ENCODE measurements around the gene LRRFIP1.
"Not testable (repeated sequence)": the region's sequence is repeated elsewhere in the genome, so short reads cannot be mapped to it uniquely, and the experiment has no call there.

The LRRFIP1 gene

GRCh38 chr2:237754182-237754581, 126.8 kb downstream of the LRRFIP1 start:
- no peak for DNase-seq

GRCh38 chr2:237754626-237755248, 127.3 kb downstream of the LRRFIP1 start:
- no peak for DNase-seq

GRCh38 chr2:237757616-237758015, 130.2 kb downstream of the LRRFIP1 start:
- DNase-seq = no peak

- no peak for DNase-seq
Observed at GRCh38 chr2:237758185-237758584, 130.8 kb downstream of the LRRFIP1 start.

- no peak for DNase-seq
Observed at GRCh38 chr2:237759176-237759575, 131.8 kb downstream of the LRRFIP1 start.

GRCh38 chr2:237760506-237761502, 133.4 kb downstream of the LRRFIP1 start:
- no peak for DNase-seq

- DNase-seq = not testable (repeated sequence)
Observed at GRCh38 chr2:237762291-237763182, 135.2 kb downstream of the LRRFIP1 start.

- DNase-seq = no peak
Observed at GRCh38 chr2:237763812-237764211, 136.4 kb downstream of the LRRFIP1 start.

- DNase-seq = not testable (repeated sequence)
Observed at GRCh38 chr2:237765122-237765521, 137.7 kb downstream of the LRRFIP1 start.

GRCh38 chr2:237765875-237766274, 138.5 kb downstream of the LRRFIP1 start:
- no peak for DNase-seq

- no peak for DNase-seq
Observed at GRCh38 chr2:237766340-237766739, 139.0 kb downstream of the LRRFIP1 start.

- no peak for DNase-seq
Observed at GRCh38 chr2:237772513-237772912, 145.1 kb downstream of the LRRFIP1 start.

GRCh38 chr2:237773826-237774225, 146.4 kb downstream of the LRRFIP1 start:
- DNase-seq = no peak

GRCh38 chr2:237774811-237775553, 147.6 kb downstream of the LRRFIP1 start:
- DNase-seq = no peak

GRCh38 chr2:237779521-237779920, 152.1 kb downstream of the LRRFIP1 start:
- DNase-seq = no peak

- no peak for DNase-seq
Observed at GRCh38 chr2:237782181-237782580, 154.8 kb downstream of the LRRFIP1 start.

- not testable (repeated sequence) for DNase-seq
Observed at GRCh38 chr2:237783678-237784077, 156.3 kb downstream of the LRRFIP1 start.

- no peak for DNase-seq
Observed at GRCh38 chr2:237786936-237787335, 159.5 kb downstream of the LRRFIP1 start.

- DNase-seq = no peak
Observed at GRCh38 chr2:237790353-237790752, 163.0 kb downstream of the LRRFIP1 start.

- no peak for DNase-seq
Observed at GRCh38 chr2:237791977-237792727, 164.8 kb downstream of the LRRFIP1 start.

GRCh38 chr2:237797253-237797652, 169.9 kb downstream of the LRRFIP1 start:
- no peak for DNase-seq
